ENCODE data around the gene CCDC88B.

GRCh38 chr11:64391839-64392238 is 51.8 kb downstream of the CCDC88B start:
- no peak for TF ChIP-seq CTCF (IDR thresholded peaks at IDR 0.05; ENCODE audit: poor library complexity)
- no peak for TF ChIP-seq EZH2phosphoT487 (IDR thresholded peaks at IDR 0.05; ENCODE audit: low read depth, severe bottlenecking, unreplicated experiment)
